ENCODE measurements around the gene ANKRD2.

- no peak for TF ChIP-seq POLR2AphosphoS5 (IDR thresholded peaks at IDR 0.05)
- TF ChIP-seq, protein P1, sequence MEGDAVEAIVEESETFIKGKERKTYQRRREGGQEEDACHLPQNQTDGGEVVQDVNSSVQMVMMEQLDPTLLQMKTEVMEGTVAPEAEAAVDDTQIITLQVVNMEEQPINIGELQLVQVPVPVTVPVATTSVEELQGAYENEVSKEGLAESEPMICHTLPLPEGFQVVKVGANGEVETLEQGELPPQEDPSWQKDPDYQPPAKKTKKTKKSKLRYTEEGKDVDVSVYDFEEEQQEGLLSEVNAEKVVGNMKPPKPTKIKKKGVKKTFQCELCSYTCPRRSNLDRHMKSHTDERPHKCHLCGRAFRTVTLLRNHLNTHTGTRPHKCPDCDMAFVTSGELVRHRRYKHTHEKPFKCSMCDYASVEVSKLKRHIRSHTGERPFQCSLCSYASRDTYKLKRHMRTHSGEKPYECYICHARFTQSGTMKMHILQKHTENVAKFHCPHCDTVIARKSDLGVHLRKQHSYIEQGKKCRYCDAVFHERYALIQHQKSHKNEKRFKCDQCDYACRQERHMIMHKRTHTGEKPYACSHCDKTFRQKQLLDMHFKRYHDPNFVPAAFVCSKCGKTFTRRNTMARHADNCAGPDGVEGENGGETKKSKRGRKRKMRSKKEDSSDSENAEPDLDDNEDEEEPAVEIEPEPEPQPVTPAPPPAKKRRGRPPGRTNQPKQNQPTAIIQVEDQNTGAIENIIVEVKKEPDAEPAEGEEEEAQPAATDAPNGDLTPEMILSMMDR (IDR thresholded peaks at IDR 0.05): no peak
These were observed 1.1 kb downstream of the ANKRD2 start for GRCh38 chr10:97573672-97574071.
